H1 (cell line): Measurements from ENCODE around the gene VIPR1. TPM values are rescaled to one million over a fixed set of nuclear protein-coding genes. Genes with fewer than 3 reads are reported as not detected.

ENCODE experiments used
- polyA plus RNA-seq, 7 experiments: library from polyadenylated mRNA; depleted of rRNA in 3 of 7; stranded (reverse) in 5 of 7; unstranded in 2 of 7; fragments of >200 nt in 5 of 7; fragments of 200-250 nt in 2 of 7; gene quantifications; 1 replicate in 5 of 7; 2 replicates in 1 of 7; 4 replicates in 1 of 7; pipeline versions ENCODE4 v1.2.1 to v1.2.3, GENCODE V29; 2011 to 2013; ENCODE audit warnings: missing spikeins in 2 of 7, mixed read lengths in 2 of 7
- small RNA-seq: library from polyadenylated mRNA; stranded (forward); fragments of <200 nt; extraction: miRNeasy Mini kit (QIAGEN cat#:217004); gene quantifications from one replicate; pipeline ENCODE3, GENCODE V24; 2013; ENCODE audit not compliant: insufficient read depth
- total RNA-seq: library from RNA; stranded (reverse); fragmentation: NEBNext Ultra II Directional; extraction: Animal tissue kit (Norgen Biotek cat#: 25700); gene quantifications from 2 replicates; pipeline ENCODE4 v1.2.1, GENCODE V29; 2021

VIPR1 gene
- total and polyA plus RNA-seq, 2 of the 8 experiments (the other 6 are each of a cell fraction or from before 2014, with no cell fraction given), result 7.8 to 10.1 TPM

Small RNAs within 50 kb of the gene (small RNA-seq; reads per million reads assigned to genes)
- gene AC092047.1, result not detected

Other genes with a start within 250 kb of the VIPR1 start
- 0.99 and 2.4 TPM in 2 replicates for gene CCK, start 236.5 kb upstream of the VIPR1 start, total RNA-seq
- gene CCK, start 236.5 kb upstream of the VIPR1 start, polyA plus RNA-seq (2011; rRNA removed), result 2.8 and 3.5 TPM in 2 replicates
- not detected in 2 replicates for gene LYZL4, start 92.0 kb upstream of the VIPR1 start, total RNA-seq
- gene LYZL4, start 92.0 kb upstream of the VIPR1 start, polyA plus RNA-seq (2011; rRNA removed), result not detected in 2 replicates
- 38.3 and 38.5 TPM in 2 replicates for gene SEC22C, start 79.3 kb downstream of the VIPR1 start, total RNA-seq
- gene SEC22C, start 79.3 kb downstream of the VIPR1 start, polyA plus RNA-seq (2011; rRNA removed), result 19.8 and 23.4 TPM in 2 replicates
- 80.7 and 82.7 TPM in 2 replicates for gene SS18L2, start 88.2 kb downstream of the VIPR1 start, total RNA-seq
- 32.1 and 61.2 TPM in 2 replicates for gene SS18L2, start 88.2 kb downstream of the VIPR1 start, polyA plus RNA-seq (2011; rRNA removed)
- 56.6 and 62.2 TPM in 2 replicates for gene NKTR, start 98.0 kb downstream of the VIPR1 start, total RNA-seq
- gene NKTR, start 98.0 kb downstream of the VIPR1 start, polyA plus RNA-seq (2011; rRNA removed), result 17.9 and 24.1 TPM in 2 replicates
- gene ZBTB47, start 151.1 kb downstream of the VIPR1 start, total RNA-seq, result 4.0 and 4.1 TPM in 2 replicates
- gene ZBTB47, start 151.1 kb downstream of the VIPR1 start, polyA plus RNA-seq (2011; rRNA removed), result 2.8 and 3.7 TPM in 2 replicates
- not detected in 2 replicates for gene KLHL40, start 182.9 kb downstream of the VIPR1 start, total RNA-seq
- gene KLHL40, start 182.9 kb downstream of the VIPR1 start, polyA plus RNA-seq (2011; rRNA removed), result 0.02 TPM in 1 of 2 replicates, not detected in the other
- not detected in 2 replicates for gene HHATL, start 200.2 kb downstream of the VIPR1 start, total RNA-seq
- 0.16 and 0.18 TPM in 2 replicates for gene HHATL, start 200.2 kb downstream of the VIPR1 start, polyA plus RNA-seq (2011; rRNA removed)